Mesendoderm (in vitro differentiated cells): ENCODE measurements around the gene EHBP1.

ENCODE experiments used
- DNase-seq: peaks from one replicate; pipeline ENCODE4 v3.0.0; 2013
- H2AK5ac ChIP-seq: 2 replicates; pipeline ENCODE4 v1.6.1; 2013; ENCODE audit warnings: low read length, inconsistent platforms
- H2BK120ac ChIP-seq: 2 replicates; pipeline ENCODE4 v1.6.1; 2013; ENCODE audit warnings: low read depth, mild to moderate bottlenecking, low read length, moderate library complexity, mixed read lengths
- H2BK15ac ChIP-seq: replicated peaks from 2 replicates; pipeline ENCODE4 v1.6.1; 2013; ENCODE audit warnings: low read depth, mild to moderate bottlenecking, moderate library complexity
- H2BK5ac ChIP-seq: 2 replicates; pipeline ENCODE4 v1.6.1; 2013; ENCODE audit warnings: low read length, inconsistent platforms
- H3K18ac ChIP-seq: 2 replicates; pipeline ENCODE4 v1.6.1; 2013; ENCODE audit warnings: mild to moderate bottlenecking, low read length, mixed read lengths
- H3K23ac ChIP-seq: one replicate; pipeline ENCODE4 v1.6.1; 2013; ENCODE audit warnings: low read length
- H3K27ac ChIP-seq: 2 replicates; pipeline ENCODE4 v1.5.1; 2013; ENCODE audit warnings: low read depth, mild to moderate bottlenecking, inconsistent platforms, low read length, moderate library complexity
- H3K27me3 ChIP-seq: 2 replicates; pipeline ENCODE4 v1.6.1; 2013; ENCODE audit warnings: low read length, control low read depth, mild to moderate bottlenecking, inconsistent platforms; ENCODE audit not compliant: insufficient read depth, poor library complexity
- H3K36me3 ChIP-seq: 2 replicates; pipeline ENCODE4 v1.6.1; 2013; ENCODE audit warnings: low read length, inconsistent platforms; ENCODE audit not compliant: control insufficient read depth, insufficient read depth
- H3K4ac ChIP-seq: one replicate; pipeline ENCODE4 v1.6.1; 2013; ENCODE audit warnings: low read depth, mild to moderate bottlenecking, low read length, moderate library complexity
- H3K4me1 ChIP-seq: 2 replicates; pipeline ENCODE4 v1.6.1; 2013; ENCODE audit warnings: low read depth, low read length, inconsistent platforms; ENCODE audit not compliant: control insufficient read depth
- H3K4me2 ChIP-seq: 2 replicates; pipeline ENCODE4 v1.6.1; 2013; ENCODE audit warnings: low read length
- H3K4me3 ChIP-seq: 2 replicates; pipeline ENCODE4 v1.5.1; 2013; ENCODE audit warnings: mild to moderate bottlenecking, low read length
- H3K56ac ChIP-seq: one replicate; pipeline ENCODE4 v1.6.1; 2013; ENCODE audit warnings: low read length
- H3K79me1 ChIP-seq: 2 replicates; pipeline ENCODE4 v1.6.1; 2013; ENCODE audit warnings: low read length, inconsistent platforms
- H3K79me2 ChIP-seq: 2 replicates; pipeline ENCODE4 v1.6.1; 2013; ENCODE audit warnings: mild to moderate bottlenecking, low read length; ENCODE audit not compliant: control insufficient read depth, insufficient read depth
- H3K9ac ChIP-seq: 2 replicates; pipeline ENCODE4 v1.6.1; 2013; ENCODE audit warnings: low read length, inconsistent platforms
- H4K5ac ChIP-seq: one replicate; pipeline ENCODE4 v1.6.1; 2013; ENCODE audit warnings: low read length
- H4K8ac ChIP-seq: one replicate; pipeline ENCODE4 v1.6.1; 2013; ENCODE audit warnings: low read depth, mild to moderate bottlenecking, control low read depth, low read length, moderate library complexity
- WGBS: extraction: QIAGEN DNeasy Blood & Tissue Kit; methylation state at CpG from one replicate; pipeline ENCODE4 v1.1.7; 2013; ENCODE audit warnings: low lambda C conversion rate, missing lambda C conversion rate; ENCODE audit not compliant: insufficient coverage; ENCODE audit errors: extremely low coverage; 5-methylcytosine and 5-hydroxymethylcytosine counted together

The EHBP1 gene

DNA sequence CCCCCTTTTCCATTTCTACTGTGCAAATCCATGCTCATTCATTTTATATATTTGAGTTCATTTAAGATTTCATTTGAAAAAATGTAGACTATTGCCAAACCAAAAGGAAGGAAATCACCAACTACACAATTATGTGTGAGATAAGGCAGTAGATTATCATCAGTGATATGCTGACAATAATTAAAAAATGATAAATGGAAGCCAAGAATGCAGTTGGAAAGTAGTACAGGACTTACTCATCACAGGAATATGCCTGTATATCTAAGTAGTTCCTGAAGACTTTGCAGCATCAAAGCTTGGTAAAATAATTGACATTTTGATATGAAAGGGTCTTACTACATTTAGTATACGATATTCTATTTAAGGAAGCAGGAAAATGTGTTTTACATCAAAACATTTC lies 179.0 kb downstream of the EHBP1 start:
- Histone ChIP-seq H3K79me2 (no peaks in the 10 kb centered on the region), H4K5ac (no peak overlapping the region), H3K4me1 (no peaks in the 10 kb centered on the region), H3K79me1 (no peaks in the 10 kb centered on the region), H3K23ac (no peak overlapping the region), H3K36me3 (no peaks in the 10 kb centered on the region), H3K27me3 (no peaks in the 10 kb centered on the region), H3K18ac (no peak overlapping the region), H2BK120ac (no peak overlapping the region), H3K27ac (no peak overlapping the region), H4K8ac (no peak overlapping the region), H3K9ac (no peak overlapping the region), H2BK15ac (no peak overlapping the region), H3K4ac (no peak overlapping the region), H3K4me3 (no peak overlapping the region), H2BK5ac (no peak overlapping the region), H3K4me2 (no peak overlapping the region), H3K56ac (no peak overlapping the region), H2AK5ac (no peak overlapping the region)
- no CpG with 5 or more reads among the region's 1 CpG for WGBS
- no peak for DNase-seq

DNA sequence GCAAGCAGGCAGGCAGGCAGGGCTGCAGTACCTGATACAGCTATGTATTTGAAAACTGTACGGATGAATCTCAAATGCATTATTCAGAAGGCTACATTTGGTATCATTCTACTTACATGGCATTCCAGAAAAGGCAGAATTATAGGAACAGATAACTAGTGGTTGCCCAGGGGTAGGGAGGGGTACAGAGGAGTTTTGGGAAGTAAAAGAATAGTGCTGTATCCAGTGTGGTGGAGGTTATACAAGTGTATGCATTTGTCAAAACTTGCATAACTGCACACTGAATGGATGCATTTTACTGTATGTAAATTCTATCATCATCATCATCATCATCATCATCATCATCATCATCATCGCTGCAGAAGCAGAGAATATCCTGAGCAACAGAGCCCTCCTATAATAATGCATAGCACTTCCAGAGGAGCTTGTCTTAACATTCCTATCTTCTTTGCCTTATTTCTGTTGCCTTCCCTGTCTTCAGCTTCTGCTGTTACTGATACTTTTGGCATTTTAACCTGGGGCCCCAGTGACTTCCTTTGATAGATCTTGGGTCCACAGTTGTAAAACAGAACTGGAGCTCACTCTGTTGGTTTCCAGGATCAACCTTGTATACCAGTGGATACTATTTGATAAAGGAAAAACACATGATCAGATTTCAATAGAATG lies 189.6 kb downstream of the EHBP1 start:
- Histone ChIP-seq H3K18ac (no peak overlapping the region), H3K56ac (no peak overlapping the region), H3K27me3 (no peaks in the 10 kb centered on the region), H3K4ac (no peak overlapping the region), H3K23ac (no peak overlapping the region), H2BK120ac (no peak overlapping the region), H4K8ac (no peak overlapping the region), H2BK5ac (no peak overlapping the region), H3K36me3 (no peaks in the 10 kb centered on the region), H3K9ac (no peak overlapping the region), H3K4me1 (no peaks in the 10 kb centered on the region), H3K79me1 (no peaks in the 10 kb centered on the region), H3K4me2 (no peak overlapping the region), H3K79me2 (no peaks in the 10 kb centered on the region), H4K5ac (no peak overlapping the region), H3K27ac (no peak overlapping the region), H3K4me3 (no peak overlapping the region), H2AK5ac (no peak overlapping the region), H2BK15ac (no peak overlapping the region)
- DNase-seq: no peak
- WGBS: no CpG with 5 or more reads among the region's 2 CpGs

DNA sequence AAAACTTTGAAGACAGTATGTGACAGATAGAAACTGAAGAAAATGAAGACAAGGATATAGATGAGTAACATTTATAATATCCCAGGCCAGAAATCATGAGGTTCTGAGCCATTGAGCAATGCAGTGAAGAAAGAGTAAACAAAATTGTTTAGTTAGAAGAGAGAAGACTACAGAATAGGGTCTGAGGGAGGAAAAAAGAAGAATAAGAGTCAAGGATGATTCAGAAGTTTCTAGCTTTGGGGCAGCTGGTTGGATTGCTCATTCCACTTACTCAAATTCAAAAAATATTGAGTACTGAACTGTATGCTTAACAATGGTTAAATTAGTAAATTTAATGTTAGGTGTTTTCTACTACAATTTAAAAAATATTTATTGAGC lies 190.1 kb downstream of the EHBP1 start:
- H3K4me2 ChIP-seq: no peak overlapping the region
- H3K4me1 ChIP-seq: no peaks in the 10 kb centered on the region
- H3K9ac ChIP-seq: no peak overlapping the region
- no peak overlapping the region for H3K4ac ChIP-seq
- H3K27ac ChIP-seq: no peak overlapping the region
- no peak overlapping the region for H2BK5ac ChIP-seq
- no peak overlapping the region for H2BK15ac ChIP-seq
- no peaks in the 10 kb centered on the region for H3K36me3 ChIP-seq
- DNase-seq: no peak
- no peak overlapping the region for H2BK120ac ChIP-seq
- no peak overlapping the region for H3K4me3 ChIP-seq
- no peaks in the 10 kb centered on the region for H3K79me1 ChIP-seq
- no peak overlapping the region for H3K23ac ChIP-seq
- H3K27me3 ChIP-seq: no peaks in the 10 kb centered on the region
- H4K8ac ChIP-seq: no peak overlapping the region
- no peak overlapping the region for H2AK5ac ChIP-seq
- no peak overlapping the region for H3K56ac ChIP-seq
- H3K18ac ChIP-seq: no peak overlapping the region
- H4K5ac ChIP-seq: no peak overlapping the region
- no peaks in the 10 kb centered on the region for H3K79me2 ChIP-seq

DNA sequence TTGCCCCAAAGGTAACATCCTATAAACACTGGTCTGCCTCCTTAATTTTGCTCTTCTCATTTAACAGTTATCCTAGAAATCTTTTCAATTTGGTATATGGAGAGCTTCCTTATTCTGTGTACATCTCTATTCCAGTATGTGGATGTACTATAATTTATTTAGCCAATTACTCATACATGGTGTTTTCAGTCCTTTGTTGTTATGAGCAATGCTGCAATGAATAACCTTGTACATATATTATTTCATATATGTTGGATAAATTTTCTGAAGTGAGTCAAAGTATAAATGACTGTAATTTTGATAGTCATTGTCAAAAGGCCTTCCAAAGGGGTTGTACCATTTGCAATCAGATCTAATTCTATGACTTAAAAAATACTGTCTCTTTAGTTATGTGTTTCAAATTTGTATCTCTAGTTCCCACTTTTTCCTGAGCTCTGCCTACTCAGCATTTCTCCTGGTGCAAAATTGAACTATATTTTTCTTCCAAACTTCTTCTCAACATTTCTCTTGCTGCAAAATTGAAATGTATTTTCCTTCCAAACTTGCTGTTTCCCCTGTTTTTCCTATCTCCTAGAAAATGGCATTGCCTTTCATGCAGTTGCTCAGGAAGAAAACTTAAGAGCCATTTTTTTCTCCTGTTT lies 191.8 kb downstream of the EHBP1 start:
- Histone ChIP-seq H3K36me3 (no peaks in the 10 kb centered on the region), H3K4me2 (no peak overlapping the region), H3K18ac (no peak overlapping the region), H2BK120ac (no peak overlapping the region), H2AK5ac (no peak overlapping the region), H3K23ac (no peak overlapping the region), H3K4me1 (no peaks in the 10 kb centered on the region), H3K9ac (no peak overlapping the region), H4K8ac (no peak overlapping the region), H4K5ac (no peak overlapping the region), H3K4ac (no peak overlapping the region), H3K4me3 (no peak overlapping the region), H3K79me2 (no peaks in the 10 kb centered on the region), H3K27ac (no peak overlapping the region), H2BK5ac (no peak overlapping the region), H3K56ac (no peak overlapping the region), H2BK15ac (no peak overlapping the region), H3K79me1 (no peaks in the 10 kb centered on the region), H3K27me3 (no peaks in the 10 kb centered on the region)
- DNase-seq: no peak

DNA sequence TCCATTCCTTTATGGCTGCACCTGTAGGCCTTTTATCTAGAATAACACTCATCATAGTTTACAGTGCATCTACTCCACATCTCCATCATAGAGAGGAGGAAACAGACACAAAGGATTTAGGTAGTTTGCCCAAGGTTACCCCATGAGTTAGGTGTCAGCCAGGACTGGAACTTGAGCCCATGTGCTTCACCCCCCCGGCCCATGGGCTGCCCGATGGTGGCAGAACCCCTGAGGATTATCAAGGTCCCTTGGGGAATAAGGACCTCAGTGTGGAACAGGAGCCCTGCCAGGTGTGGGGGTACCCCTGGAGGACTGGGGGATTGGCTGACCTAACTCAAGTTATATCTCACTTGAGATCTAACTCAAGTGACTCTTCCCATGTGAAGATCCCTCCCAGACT lies 198.8 kb downstream of the EHBP1 start:
- WGBS: no CpG with 5 or more reads among the region's 2 CpGs
- no peak overlapping the region for H4K5ac ChIP-seq
- H3K4me1 ChIP-seq: no peaks in the 10 kb centered on the region
- H3K27me3 ChIP-seq: no peaks in the 10 kb centered on the region
- H3K4me3 ChIP-seq: no peak overlapping the region
- H3K9ac ChIP-seq: no peak overlapping the region
- no peak overlapping the region for H3K4me2 ChIP-seq
- H4K8ac ChIP-seq: no peak overlapping the region
- H2BK15ac ChIP-seq: no peak overlapping the region
- no peak overlapping the region for H2BK120ac ChIP-seq
- no peaks in the 10 kb centered on the region for H3K79me2 ChIP-seq
- DNase-seq: no peak
- H3K56ac ChIP-seq: no peak overlapping the region
- no peak overlapping the region for H2AK5ac ChIP-seq
- H3K79me1 ChIP-seq: no peaks in the 10 kb centered on the region
- no peak overlapping the region for H3K18ac ChIP-seq
- H2BK5ac ChIP-seq: no peak overlapping the region
- no peaks in the 10 kb centered on the region for H3K36me3 ChIP-seq
- H3K23ac ChIP-seq: no peak overlapping the region
- H3K27ac ChIP-seq: no peak overlapping the region
- H3K4ac ChIP-seq: no peak overlapping the region

DNA sequence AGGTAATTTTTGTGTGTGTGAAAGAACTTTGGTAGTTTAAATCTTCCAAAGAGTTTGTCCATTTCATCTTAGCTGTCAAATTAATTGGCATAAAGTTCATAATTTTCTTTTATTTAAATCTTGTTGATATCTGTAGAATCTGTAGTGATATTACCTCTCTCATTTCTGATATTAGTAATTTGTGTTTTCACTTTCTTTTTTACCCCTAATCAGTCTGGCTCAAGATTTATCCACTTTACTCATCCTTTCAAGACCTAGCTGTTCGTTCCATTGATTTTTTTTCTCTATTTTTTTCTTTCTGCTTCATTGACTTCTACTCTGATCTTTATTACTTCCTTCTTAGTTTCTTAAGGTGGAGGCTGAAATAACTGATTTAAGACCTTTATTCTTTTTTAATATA lies 202.6 kb downstream of the EHBP1 start:
- H3K4me1 ChIP-seq: no peaks in the 10 kb centered on the region
- H3K4ac ChIP-seq: no peak overlapping the region
- no peak overlapping the region for H2BK120ac ChIP-seq
- H3K4me3 ChIP-seq: no peak overlapping the region
- H3K27me3 ChIP-seq: no peaks in the 10 kb centered on the region
- WGBS: no CpG with 5 or more reads among the region's 1 CpG
- no peak overlapping the region for H2AK5ac ChIP-seq
- no peak overlapping the region for H3K56ac ChIP-seq
- no peak overlapping the region for H3K9ac ChIP-seq
- no peak overlapping the region for H3K27ac ChIP-seq
- no peak overlapping the region for H3K23ac ChIP-seq
- no peaks in the 10 kb centered on the region for H3K79me1 ChIP-seq
- H4K8ac ChIP-seq: no peak overlapping the region
- no peak overlapping the region for H4K5ac ChIP-seq
- no peak overlapping the region for H3K4me2 ChIP-seq
- no peaks in the 10 kb centered on the region for H3K79me2 ChIP-seq
- no peak overlapping the region for H2BK5ac ChIP-seq
- no peak overlapping the region for H3K18ac ChIP-seq
- no peak for DNase-seq
- H3K36me3 ChIP-seq: no peaks in the 10 kb centered on the region
- no peak overlapping the region for H2BK15ac ChIP-seq
